HG03025 (cell line): ENCODE data around the gene SLC7A5.
A peak's percentile ranks its signal among the peaks of the same experiment; 100 is the strongest.
"Not testable (repeated sequence)": the region's sequence is repeated elsewhere in the genome, so short reads cannot be mapped to it uniquely, and the experiment has no call there.

Experiments
- ATAC-seq: cut with Tn5 transposase; IDR thresholded peaks from one replicate; pipeline ENCODE4 v1.9.1; 2021; ENCODE audit warnings: mild to moderate bottlenecking, moderate library complexity; ENCODE audit not compliant: unreplicated experiment, low FRiP score

SLC7A5 gene

DNA sequence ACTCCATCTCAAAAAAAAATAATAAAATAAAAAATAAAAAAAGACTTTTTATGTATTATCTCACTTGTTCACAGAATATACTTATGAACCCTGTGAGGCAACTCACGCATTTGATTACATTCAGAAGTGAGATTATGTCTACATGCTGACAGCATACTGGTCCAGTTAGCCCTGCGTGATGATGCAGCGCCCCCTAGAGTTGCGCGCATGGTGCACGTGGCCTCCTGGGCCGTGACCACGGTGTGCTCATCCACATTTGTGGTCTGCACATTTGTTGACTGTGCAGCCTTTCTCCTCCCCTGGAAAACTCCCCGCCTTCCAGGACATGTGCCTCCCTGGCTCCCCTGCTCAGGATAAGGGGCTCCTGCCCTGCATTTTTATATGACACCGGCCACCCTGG, 20.5 kb upstream of the SLC7A5 start:
- not testable (repeated sequence) for ATAC-seq

DNA sequence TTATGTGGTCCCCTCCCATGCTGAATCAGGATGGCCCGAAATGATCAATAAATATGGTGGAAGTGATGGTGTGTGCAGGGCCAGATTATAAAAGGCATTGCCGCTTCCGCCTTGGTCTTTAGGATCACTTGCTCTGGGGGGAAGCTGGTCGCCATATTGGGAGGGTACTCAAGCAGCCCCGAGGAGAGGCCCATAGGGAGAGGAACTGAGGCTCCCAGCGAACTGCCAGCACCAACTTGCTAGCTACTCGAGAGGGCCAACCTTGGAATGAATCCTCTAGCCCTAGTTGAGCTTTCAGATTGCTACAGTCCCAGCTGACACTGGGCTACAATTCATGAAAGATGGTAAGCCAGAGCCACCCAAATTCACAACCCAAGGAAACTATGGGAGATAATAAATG, 19.0 kb upstream of the SLC7A5 start:
- ATAC-seq: not testable (repeated sequence)

DNA sequence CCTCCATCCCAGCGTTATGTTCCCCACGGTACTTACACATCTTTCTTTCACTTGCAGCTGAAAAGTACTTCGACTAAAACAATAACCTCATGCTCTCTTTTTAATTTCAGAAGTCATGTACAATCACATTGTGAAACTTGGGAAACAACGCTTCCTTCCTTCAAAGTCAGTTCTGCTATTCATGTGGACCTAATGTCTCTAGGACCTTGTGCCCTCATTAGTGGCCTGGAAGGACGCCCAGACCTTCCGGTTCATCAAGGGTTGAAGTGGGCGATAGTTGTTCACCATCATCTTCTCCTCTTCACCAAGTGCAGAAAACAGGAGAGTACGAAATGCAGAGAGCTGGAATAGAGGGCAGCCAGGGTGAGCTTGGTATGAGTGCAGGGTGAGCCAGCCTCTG, 18.6 kb upstream of the SLC7A5 start:
- ATAC-seq: not testable (repeated sequence)

DNA sequence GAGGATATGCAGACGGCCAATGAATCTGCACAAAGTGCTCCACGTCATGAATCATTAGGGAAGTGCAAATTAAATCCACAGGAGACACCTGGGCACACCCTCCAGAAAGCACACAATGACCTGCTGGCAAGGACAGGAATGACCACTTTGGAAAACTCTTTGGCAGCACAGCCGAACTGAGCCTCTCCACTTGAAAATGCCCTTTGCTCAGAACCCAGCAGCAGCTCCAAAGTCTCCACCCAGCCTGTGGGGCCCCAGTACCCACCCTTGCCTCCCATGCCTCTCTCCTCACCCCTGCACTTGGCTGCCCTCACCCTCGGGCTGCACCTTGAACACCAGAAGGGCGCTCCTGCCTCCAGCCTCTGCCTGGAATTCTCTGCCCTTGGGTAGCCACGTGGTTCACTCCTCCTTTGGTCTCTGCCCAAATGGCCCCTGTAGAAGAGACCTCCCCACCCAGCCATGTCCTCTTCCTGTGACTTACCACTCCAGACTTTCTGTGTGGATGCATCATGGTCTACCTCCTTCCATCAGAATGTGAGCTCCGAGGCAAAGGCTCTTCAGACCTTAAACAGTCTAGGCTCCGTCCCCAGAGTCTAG, 16.2 kb upstream of the SLC7A5 start:
- ATAC-seq: not testable (repeated sequence)

DNA sequence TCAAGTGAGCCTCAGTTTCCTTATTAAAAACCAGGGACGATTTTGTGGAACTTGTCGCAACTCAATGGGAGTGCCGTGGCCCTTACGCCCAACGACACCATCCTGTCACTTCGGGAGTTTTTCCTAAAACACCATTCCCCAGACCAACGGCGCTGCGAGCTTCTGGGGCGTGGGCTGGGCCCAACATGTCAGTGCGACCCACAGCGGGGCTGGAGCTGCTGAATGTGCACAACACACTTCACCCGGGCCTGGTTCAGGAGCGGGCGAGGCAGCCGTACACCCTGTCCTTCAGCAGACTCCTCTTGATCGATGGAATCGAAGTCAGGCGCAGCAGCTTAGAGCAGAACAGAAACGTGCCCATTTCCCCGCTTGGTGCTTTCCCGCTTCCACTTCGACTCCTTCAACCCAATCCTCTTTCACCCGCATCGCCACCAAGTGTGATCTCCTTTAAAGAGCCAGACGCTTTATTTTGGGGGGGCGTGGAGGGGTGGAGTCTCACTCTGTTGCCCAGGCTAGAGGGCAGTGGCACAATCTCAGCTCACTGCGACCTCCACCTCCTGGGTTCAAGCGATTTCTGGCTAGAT, 13.2 kb upstream of the SLC7A5 start:
- ATAC-seq: no peak

DNA sequence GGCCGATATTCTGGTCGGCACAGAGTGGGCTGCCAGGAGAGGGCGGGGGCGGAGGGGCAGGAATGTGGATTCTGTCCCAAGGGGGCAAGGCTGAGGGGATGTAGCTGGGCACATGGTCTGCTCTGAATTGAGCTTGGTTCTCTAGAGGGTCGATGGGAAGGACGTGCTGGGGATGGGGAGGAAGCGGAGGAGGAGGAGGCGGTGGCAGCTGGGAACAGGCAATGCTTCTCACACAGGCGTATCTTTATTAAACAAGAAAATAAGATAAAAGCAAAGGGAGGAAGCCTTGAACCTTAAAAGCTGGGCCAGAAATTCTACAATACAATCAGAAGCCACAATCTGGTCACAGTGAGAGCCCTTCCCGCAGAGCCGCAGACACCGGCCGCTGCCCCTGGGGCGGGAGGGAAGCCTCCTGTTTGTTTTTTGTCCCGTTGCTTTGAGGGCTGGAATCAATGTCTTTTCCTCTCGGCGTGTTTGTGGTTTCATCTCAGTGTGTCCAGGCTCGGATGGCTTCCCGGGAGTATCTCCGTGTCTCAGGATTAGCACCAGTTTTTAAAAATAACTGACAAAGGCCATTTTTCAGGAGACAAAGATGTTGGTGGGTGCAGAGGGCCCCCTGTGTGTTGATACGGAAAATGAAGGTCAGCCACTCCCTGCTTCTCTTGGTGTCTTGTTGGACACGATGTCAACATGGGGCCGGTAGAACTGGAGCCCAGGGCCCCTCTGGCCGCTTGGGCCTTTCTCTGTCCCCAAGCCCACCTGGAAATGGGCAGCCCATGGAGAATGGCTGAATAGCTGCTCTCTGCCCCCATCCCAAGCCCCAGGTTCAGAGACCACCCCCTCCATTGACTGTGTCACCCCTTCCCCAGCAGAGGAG, 12.3 kb upstream of the SLC7A5 start:
- no peak for ATAC-seq

DNA sequence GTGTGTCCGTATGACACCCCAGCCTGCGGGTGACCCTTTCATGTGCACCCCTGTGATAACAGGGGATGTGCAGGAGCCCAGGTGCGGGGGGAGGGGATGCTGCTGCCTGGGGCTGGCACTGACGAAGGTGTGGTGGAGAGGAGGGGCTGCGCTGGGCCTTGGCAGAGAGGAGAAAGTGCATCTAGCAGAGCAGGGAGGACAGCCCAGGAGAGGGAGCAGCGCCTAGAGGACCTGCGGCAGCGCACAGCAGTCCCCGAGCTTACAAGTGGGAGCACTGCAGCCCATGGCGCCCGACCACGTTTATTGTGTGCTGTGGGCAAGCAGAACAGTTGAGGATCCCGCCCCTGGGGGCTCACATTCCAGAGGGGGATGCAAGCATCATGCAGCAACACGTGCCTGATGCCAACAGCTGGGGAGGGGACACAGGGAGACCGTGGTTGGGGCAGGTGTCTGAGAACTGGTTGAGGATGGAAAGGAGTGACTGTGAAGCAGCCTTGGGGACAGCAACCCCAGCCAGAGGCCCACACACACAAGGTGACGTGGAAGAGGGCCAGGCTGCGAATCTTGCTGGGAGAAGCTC, 10.9 kb upstream of the SLC7A5 start:
- no peak for ATAC-seq

DNA sequence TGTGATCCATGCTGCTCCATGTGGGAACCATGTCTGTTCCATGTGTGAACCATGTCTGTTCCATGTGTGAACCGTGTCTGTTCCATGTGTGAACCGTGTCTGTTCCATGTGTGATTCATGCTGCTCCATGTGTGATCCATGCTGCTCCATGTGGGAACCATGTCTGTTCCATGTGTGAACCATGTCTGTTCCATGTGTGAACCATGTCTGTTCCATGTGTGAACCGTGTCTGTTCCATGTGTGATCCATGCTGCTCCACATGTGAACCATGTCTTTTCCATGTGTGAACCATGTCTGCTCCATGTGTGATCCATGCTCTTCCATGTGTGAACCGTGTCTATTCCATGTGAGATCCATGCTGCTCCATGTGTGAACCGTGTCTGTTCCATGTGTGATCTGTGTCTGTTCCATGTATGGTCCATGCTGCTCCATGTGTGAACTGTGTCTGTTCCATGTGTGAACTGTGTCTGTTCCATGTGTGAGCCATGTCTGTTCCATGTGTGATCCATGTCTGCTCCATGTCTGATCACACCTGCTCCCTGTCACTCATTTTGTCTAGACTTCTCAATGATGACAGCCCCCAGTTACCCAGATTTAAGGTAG, 10.2 kb upstream of the SLC7A5 start:
- ATAC-seq: not testable (repeated sequence)

DNA sequence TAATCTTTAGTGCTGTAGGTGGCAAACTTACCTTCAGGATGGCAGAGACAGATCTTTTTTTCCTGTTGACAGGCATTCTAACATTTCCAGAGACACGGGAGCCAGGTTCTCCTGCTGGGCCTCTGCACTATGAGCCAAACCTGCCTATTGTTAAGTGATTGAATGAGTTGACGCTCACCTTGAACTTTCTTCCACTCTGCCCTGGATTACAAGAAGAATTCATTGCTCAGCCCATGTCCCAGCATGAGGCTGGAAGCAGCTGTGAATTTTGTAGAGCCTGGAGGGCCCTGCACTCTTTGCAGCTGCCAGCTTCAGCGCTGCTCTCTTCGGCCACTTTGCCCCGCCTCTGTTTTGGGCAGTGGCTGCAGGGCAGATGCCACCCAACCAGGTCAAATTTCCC, 9.4 kb upstream of the SLC7A5 start:
- no peak for ATAC-seq

DNA sequence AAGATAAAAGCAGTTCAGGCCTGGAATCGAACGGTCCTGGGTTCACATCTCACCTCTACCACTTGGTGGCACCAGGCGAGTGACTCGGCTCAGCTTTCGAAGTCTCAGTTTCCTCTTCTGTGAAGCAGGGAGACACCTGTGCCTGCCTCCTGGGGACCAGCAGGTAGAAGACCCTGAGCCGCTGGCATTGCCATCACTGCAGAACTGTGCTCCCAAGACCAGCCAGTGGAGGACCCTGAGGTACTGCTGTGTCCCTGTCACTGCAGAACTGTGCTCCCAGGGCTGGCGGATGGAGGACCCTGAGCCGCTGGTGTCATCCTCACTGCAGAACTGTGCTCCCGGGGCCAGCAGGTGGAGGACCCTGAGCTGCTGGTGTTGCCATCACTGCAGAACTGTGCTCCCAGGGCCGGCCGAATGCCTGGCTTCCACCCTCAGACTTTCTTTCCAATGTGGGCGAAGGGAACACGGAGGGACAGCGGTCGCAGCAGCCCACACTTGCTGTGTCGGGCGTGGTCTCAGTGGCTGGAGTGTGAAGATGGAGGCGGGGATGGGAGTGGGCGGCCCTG, 8.7 kb upstream of the SLC7A5 start:
- no peak for ATAC-seq

DNA sequence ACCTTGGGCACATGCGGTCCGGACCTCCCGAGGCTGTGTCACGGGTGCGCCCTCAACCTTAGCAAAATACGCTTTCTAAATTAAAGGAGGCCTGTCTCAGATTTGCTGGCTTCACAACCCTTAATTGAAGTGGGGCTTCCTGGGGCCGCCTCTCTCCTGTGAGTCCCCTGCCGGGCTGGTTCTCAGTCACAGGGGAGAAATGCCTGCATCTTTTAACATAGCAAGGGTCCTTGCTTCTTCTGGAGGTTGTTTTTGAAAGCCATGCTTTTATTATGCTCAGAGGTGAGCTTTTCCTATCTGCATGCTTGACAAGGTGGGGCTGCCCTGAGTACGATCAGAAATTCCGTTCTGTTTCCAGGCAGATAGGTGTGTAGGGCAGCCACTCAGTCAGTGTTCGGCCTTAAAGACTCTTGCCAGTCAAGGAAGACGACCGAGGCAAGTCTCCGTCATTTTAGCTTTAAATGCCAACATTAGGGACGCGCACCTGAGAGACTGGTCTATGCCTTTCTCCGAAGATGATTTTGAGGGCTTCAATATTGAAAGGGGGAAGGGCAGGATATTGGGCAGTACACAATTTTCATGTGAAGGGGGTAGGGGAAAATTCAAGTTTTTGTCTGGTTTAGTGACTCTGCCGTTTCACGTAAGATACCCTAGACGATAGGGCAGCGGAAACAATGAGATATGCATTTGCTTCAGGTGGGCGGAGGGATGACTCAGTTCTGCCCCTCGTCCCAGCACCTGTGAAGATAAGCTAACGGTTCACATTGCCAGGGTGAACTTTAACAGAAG, 5.5 kb upstream of the SLC7A5 start:
- no peak for ATAC-seq

DNA sequence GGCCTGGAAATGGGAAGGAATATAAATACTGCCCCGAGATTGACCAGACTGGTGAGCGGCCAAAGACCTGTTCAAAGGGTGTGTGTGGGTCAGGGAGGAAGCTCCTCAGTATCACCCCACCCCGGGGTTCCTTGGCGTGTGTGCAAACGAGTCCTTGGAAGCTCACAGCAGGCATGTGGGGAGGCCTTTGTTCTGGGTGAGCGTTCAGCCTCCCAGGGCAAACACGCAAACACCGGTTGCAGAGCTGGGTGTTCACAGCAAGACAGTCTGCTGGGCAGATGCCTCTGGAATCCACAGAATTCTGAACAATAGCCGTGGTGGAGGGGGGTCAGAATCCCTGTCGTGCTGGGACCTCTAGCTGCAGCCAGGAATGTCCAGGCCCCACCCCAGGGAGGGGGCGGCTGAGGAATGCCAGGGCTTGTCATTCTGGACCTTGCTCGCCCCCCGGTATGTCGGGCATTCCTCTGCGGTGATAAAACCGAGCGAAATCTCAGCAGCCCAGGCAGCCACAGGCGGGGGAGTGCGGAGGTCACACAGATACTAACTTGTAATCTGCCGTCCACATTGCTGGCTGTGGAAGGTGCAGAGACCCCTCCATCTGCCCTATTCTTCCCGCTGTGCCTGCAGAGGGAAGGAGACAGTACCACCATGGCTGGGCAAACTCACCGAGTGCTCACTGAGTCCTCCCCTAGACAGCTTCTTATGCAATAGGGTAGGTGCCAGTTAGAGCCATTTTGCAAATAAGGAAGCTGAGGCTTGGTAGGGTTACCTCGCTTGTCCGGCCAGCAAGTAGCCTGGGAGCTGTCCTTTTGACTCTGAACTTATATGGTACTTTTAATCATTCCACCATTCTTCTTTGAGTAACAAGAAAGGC, 1.3 kb upstream of the SLC7A5 start:
- ATAC-seq: not testable (repeated sequence)

DNA sequence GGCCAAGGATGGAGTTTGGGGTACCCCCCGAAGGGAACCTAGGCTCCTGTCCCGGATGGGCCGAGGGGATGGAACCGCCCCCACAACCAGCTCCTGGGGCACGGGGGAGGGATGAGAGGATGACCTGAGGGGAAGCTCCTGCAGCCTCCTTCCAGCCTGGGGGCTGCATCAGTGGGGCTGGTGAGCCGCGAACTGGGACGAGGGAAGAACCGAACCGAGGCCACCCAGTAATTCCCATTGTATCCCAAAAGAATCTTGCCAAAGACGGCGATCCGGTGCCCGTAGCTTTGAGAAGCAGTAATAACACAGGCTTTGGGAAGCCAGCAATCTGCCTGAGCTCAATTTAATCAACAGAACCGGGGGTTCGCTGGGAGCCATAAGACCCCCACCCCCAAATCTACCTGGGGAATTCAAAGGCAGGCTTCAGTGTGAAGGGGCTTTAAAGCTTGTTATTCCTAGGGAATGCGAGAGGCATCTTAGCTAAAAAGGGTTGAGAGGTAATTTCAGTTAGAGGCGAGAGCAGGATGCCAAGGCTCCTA, 641 bp upstream of the SLC7A5 start:
- ATAC-seq: not testable (repeated sequence)

DNA sequence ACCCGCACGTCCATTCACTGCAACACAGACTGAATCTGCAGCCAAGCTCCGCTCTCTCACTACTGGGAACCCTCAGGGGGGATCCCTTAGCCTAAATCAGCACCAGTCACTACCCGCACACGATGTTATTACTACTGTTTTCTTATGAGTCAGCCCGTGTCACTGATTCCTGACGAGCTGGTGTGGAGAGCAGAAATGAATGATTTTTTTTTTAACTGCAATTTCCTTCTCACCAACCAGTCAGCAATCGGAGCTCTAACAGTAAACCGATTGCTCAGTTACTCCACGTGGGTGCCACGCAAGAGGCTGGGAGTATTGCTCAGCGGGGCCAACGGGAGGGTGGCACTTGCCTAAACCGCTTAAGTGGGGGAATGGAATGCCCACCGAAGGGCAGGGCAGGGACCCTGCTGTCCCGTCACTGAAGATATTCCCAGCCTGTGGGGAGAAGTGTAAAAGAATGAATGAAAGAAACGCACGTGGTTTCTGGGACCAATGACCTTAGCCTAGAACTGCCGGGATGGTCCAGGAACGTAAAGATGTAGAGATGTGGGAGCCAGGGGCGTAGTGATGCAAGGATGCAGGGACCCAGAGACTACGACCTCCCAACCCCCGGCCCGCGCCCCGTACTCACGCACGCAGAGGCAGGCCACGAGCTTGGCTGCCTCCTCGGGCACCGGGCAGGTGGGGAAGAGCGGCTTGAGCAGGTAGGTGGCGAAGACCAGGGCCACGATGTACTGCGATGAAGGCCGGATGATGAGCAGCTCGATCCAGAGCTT, 865 bp downstream of the SLC7A5 start:
- ATAC-seq: peak; percentile 0

DNA sequence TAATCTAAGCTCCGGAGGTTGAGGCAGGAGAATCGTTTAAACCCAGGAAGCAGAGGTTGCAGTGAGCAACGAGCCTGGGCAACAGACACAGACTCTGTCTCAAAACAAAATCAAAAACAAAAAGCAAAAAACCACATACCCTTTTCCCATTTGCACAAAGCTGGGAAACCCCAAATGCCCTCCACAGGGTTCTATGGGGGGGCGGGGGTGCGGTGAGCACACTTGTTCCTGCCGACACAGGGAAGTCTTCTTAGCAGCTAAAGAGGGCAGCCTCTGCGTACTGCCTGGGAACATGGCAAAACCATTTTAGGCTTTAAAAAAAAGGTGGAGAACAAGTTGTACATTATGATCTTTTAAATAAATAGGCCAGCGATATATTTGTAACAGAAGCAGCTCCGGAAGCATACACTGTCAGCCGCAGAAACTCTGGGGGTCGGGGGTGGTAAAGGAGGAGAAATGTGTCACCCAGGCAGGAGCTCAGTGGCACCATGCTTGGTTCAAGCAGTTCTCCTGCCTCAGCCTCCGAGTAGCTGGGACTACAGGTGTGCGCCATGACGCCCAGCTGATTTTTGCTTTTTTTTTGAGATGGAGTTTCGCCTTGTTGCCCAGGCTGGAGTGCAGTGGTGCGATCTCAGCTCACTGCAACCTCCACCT, 3.3 kb downstream of the SLC7A5 start:
- not testable (repeated sequence) for ATAC-seq

DNA sequence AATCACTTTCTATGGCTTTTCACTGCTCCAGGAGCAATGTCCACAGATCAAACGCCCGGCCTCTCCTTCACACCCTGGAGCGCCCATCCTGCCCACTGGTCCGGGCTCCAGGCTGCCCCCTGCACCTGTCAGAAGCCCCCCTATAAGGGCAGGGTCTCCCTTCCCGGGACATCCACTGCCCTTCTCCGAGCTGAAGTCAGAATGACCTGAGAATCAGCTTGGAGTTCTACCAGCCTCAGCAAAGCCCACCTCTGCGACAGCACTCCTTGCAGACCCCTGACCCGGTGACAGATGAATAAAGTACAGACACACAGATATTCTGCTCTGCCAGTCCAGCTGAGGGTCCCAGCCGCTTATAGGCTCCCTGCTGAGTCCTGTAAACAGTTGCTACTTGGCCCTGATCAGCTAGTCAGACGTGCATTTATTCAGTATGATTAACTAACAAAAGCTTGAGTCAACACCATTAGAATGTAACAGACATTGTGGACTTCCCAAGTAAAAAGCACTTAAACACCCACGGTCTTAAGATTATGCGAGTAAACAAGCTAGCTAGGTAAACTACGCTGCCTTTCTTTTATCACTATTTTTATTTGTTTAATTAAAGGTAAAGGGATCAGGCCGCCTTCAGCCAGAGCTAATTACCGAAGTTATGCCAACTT, 4.8 kb downstream of the SLC7A5 start:
- ATAC-seq: no peak

DNA sequence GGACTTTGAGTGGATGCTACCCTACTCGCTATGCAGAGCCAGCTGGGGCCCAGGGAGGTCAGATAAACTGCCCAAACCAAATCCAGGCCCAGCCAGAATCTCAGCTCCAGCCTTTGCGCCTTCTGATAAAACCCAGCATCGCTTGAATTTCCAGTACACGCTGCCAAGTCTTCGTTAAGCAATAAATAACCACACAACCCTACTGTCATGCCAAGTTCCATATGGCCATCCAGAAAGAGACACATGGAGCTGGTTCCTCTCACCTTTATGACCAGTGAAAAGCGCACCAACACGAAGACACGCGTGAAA, 6.0 kb downstream of the SLC7A5 start:
- not testable (repeated sequence) for ATAC-seq
